CD4-positive, alpha-beta T cell (primary cell): ENCODE results near the gene PRKCH. TPM values are rescaled to one million over a fixed set of nuclear protein-coding genes. Genes with fewer than 3 reads are reported as not detected.
A peak's percentile ranks its signal among the peaks of the same experiment; 100 is the strongest.

Source experiments
- ATAC-seq: fragments of 200-7000 bp; cut with Tn5 transposase; one replicate; pipeline ENCODE4 v1.10.0; 2022; ENCODE audit warnings: mild to moderate bottlenecking; ENCODE audit not compliant: poor library complexity
- CTCF ChIA-PET: fragments of 350-600 bp; sonication (Branson Sonifier 250); formaldehyde crosslinking; loops from one replicate; lab custom pipeline; 2021; ENCODE audit warnings: antibody characterized with exemption, inconsistent platforms; lab: Charles Lee
- POLR2A ChIA-PET: fragments of 350-600 bp; sonication (Branson Sonifier 250); formaldehyde crosslinking; loops from one replicate; lab custom pipeline; 2021; ENCODE audit warnings: antibody characterized with exemption, inconsistent platforms; lab: Charles Lee
- DNase-seq, 14 experiments: peaks; one replicate each; pipeline ENCODE4 v3.0.0-alpha.2; 2013 to 2020; ENCODE audit warnings: mixed read lengths in 2 of 14
- H3K27ac ChIP-seq, 2 donors: one replicate each; pipeline versions ENCODE4 v1.5.1 to v1.7.0; 2013; ENCODE audit warnings: low read length in 2 of 2, low read depth in 1 of 2, mild to moderate bottlenecking in 1 of 2
- H3K27me3 ChIP-seq, 2 experiments: 1 replicate in 1 of 2; 2 replicates in 1 of 2; pipeline versions ENCODE4 v1.6.1 to v1.7.0; 2013; ENCODE audit warnings: low read length in 2 of 2, control low read depth in 1 of 2, mild to moderate bottlenecking in 1 of 2, moderate library complexity in 1 of 2; ENCODE audit not compliant: insufficient read depth in 2 of 2, control insufficient read depth in 1 of 2
- H3K36me3 ChIP-seq: one replicate; pipeline ENCODE4 v1.6.1; 2013; ENCODE audit warnings: low read length, control low read depth; ENCODE audit not compliant: insufficient read depth
- H3K4me1 ChIP-seq: one replicate; pipeline ENCODE4 v1.6.1; 2013; ENCODE audit warnings: low read length, control low read depth; ENCODE audit not compliant: insufficient read depth
- H3K4me3 ChIP-seq: one replicate; pipeline ENCODE4 v1.5.1; 2013; ENCODE audit warnings: mild to moderate bottlenecking, low read length, moderate library complexity
- H3K9me3 ChIP-seq, 2 experiments: 1 replicate in 1 of 2; 2 replicates in 1 of 2; pipeline versions ENCODE4 v1.6.1 to v1.7.0; 2013; ENCODE audit warnings: low read length in 2 of 2, mild to moderate bottlenecking in 2 of 2, control low read depth in 1 of 2, moderate library complexity in 1 of 2; ENCODE audit not compliant: control insufficient read depth in 1 of 2, insufficient read depth in 1 of 2
- H3K27ac Mint-ChIP-seq: one replicate; pipeline ENCODE4 v1.8.0; 2020; ENCODE audit warnings: mixed read lengths
- H3K27me3 Mint-ChIP-seq: one replicate; pipeline ENCODE4 v1.8.0; 2021; ENCODE audit warnings: mixed read lengths
- H3K36me3 Mint-ChIP-seq: one replicate; pipeline ENCODE4 v1.8.0; 2021; ENCODE audit warnings: low read depth, mixed read lengths
- H3K4me1 Mint-ChIP-seq: one replicate; pipeline ENCODE4 v1.8.0; 2021; ENCODE audit warnings: low read depth, mixed read lengths
- H3K4me3 Mint-ChIP-seq: one replicate; pipeline ENCODE4 v1.8.0; 2020; ENCODE audit warnings: mild to moderate bottlenecking, mixed read lengths
- H3K9me3 Mint-ChIP-seq: one replicate; pipeline ENCODE4 v1.8.0; 2020; ENCODE audit warnings: mixed read lengths
- intact Hi-C, 2 experiments: fragments of 100-400 bp; cut with DNase I in 1 of 2; cut with micrococcal nuclease in 1 of 2; formaldehyde crosslinking; loops; one replicate each; pipeline versions ENCODE4 v1.15.1 to v1.9.0; 2023 to 2025; cut with DNase I, micrococcal nuclease
- total RNA-seq, 174 experiments: library from RNA in 2 of 174; stranded (reverse) in 2 of 174; gene quantifications; one replicate each; pipeline ENCODE4 v1.2.3 and lab custom pipeline; 2021 to 2026
- TF ChIP-seq, protein P1 (sequence below): fragments of 200-600 bp; IDR thresholded peaks from one replicate; pipeline ENCODE4 v1.8.0; 2022; ENCODE audit warnings: antibody characterized with exemption, mild to moderate bottlenecking

Gene PRKCH
- total RNA-seq, 2 experiments from 2014 or later = 378 to 385 TPM

DNA sequence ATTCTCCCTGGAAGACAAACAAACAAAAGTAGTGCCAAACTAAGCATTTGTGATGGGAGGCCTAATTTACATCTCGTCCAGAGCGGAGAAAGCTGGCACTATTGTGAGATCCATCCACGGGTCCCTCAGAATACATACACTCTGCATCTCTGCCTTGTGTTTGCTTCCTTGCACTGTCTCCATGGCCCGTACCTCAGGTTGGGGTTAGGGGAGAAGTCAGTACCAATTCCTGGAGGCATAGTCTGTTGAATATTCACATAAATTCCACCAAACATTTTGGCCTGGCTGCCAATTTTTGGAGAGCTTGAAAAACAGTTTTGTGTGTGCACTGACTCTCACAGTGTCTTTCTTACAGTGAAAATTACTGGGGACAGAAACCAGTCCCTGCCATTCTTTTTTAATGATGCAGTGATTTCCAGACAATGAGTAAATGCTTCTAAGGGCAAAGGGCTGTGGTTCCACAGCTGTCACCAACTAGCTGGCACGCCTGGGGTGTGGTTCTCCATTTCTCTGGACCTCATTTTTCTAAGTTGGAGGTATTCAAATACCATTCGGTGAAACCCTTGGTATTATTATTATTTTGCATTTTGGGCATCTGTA lies 254.3 kb downstream of the PRKCH start:
- TF ChIP-seq, protein P1, sequence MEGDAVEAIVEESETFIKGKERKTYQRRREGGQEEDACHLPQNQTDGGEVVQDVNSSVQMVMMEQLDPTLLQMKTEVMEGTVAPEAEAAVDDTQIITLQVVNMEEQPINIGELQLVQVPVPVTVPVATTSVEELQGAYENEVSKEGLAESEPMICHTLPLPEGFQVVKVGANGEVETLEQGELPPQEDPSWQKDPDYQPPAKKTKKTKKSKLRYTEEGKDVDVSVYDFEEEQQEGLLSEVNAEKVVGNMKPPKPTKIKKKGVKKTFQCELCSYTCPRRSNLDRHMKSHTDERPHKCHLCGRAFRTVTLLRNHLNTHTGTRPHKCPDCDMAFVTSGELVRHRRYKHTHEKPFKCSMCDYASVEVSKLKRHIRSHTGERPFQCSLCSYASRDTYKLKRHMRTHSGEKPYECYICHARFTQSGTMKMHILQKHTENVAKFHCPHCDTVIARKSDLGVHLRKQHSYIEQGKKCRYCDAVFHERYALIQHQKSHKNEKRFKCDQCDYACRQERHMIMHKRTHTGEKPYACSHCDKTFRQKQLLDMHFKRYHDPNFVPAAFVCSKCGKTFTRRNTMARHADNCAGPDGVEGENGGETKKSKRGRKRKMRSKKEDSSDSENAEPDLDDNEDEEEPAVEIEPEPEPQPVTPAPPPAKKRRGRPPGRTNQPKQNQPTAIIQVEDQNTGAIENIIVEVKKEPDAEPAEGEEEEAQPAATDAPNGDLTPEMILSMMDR = no peak
- H3K9me3 ChIP-seq = no peaks in the 10 kb centered on the region
- Mint-ChIP-seq H3K9me3 (no peaks in the 10 kb centered on the region), H3K36me3 (no peaks in the 10 kb centered on the region), H3K4me1 (peaks cover 80% of the 10 kb centered on the region), H3K27me3 (no peaks in the 10 kb centered on the region), H3K4me3 (no peak overlapping the region), H3K27ac (no peak overlapping the region)
- H3K36me3 ChIP-seq = no peaks in the 10 kb centered on the region
- DNase-seq (no peak), ATAC-seq (no peak)
- H3K27ac ChIP-seq = no peak overlapping the region
- ChIA-PET CTCF (no interaction called here), POLR2A (no interaction called here)
- H3K4me3 ChIP-seq = no peak overlapping the region
- peaks cover 14% of the 10 kb centered on the region for H3K4me1 ChIP-seq
- no peaks in the 10 kb centered on the region for H3K27me3 ChIP-seq
- intact Hi-C loops = loop anchor here in 1 of 2 experiments (5.0 kb wide), 1 partner anchor 67 kb away; no protein-coding TSS in a partner anchor

DNA sequence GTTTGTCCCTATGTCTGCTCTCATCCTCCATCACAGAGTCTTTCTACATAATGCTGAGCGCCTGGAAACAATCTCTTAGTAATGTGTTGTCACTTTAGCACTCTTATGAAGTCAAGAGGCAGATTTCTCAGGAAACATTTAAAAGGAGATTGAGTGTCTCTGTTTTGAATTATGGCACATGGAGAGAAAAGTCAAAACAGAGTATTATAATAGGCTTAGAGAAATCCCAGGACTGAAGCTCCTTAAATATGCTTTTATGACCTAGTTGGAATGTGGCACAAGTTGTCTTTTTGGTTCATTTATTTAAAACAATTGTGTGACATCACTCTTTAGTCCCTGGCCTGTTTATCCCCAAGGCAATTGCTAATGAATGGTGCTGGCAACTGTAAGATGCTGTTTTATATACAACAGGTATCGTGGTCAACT lies 256.1 kb downstream of the PRKCH start:
- no peak for ATAC-seq
- Mint-ChIP-seq H3K4me1 (peaks cover 65% of the 10 kb centered on the region), H3K36me3 (no peaks in the 10 kb centered on the region), H3K27me3 (no peaks in the 10 kb centered on the region), H3K4me3 (no peak overlapping the region), H3K27ac (no peak overlapping the region), H3K9me3 (no peaks in the 10 kb centered on the region)
- H3K27ac ChIP-seq = no peak overlapping the region
- H3K4me1 ChIP-seq = peaks cover 14% of the 10 kb centered on the region
- H3K27me3 ChIP-seq = no peaks in the 10 kb centered on the region
- H3K4me3 ChIP-seq = no peak overlapping the region
- H3K36me3 ChIP-seq = no peaks in the 10 kb centered on the region
- ChIA-PET POLR2A (no interaction called here), CTCF (no interaction called here)
- TF ChIP-seq, protein P1 = no peak
- no peak for DNase-seq
- intact Hi-C loops = loop anchor here in 1 of 2 experiments (5.0 kb wide), 1 partner anchor 65 kb away; no protein-coding TSS in a partner anchor
- no peaks in the 10 kb centered on the region for H3K9me3 ChIP-seq

DNA sequence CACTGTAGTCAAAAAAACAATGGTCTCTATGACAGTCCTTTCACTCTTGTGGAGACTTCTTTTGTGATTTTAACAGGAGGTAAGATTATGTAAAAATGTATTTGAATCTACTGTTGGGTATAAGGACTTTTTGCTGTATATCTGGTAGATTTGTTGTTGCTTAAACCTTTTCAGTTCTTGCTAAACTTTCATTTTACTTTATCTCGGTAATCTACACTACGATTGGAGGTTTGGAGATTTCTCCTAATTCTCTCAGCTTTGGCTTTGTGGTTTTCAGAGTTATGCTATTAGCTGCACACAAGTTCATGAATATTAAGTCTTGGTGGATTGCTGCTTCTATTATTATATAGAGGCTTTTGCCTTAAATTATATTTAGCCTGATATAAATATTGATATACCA lies 257.4 kb downstream of the PRKCH start:
- H3K4me1 Mint-ChIP-seq = peaks cover 53% of the 10 kb centered on the region
- no peaks in the 10 kb centered on the region for H3K36me3 Mint-ChIP-seq
- Histone ChIP-seq H3K9me3 (no peaks in the 10 kb centered on the region), H3K36me3 (no peaks in the 10 kb centered on the region), H3K4me3 (no peak overlapping the region), H3K4me1 (peaks cover 8% of the 10 kb centered on the region), H3K27me3 (no peaks in the 10 kb centered on the region), H3K27ac (no peak overlapping the region)
- intact Hi-C loops = loop anchor here in 1 of 2 experiments (5.0 kb wide), 1 partner anchor 64 kb away; no protein-coding TSS in a partner anchor
- ATAC-seq (no peak), DNase-seq (peak in 2 of 14 experiments; percentile 15 to 29)
- TF ChIP-seq, protein P1 = no peak
- ChIA-PET POLR2A (no interaction called here), CTCF (no interaction called here)
- H3K4me3 Mint-ChIP-seq = peak overlapping the region; percentile 4
- H3K27me3 Mint-ChIP-seq = no peaks in the 10 kb centered on the region
- H3K9me3 Mint-ChIP-seq = no peaks in the 10 kb centered on the region
- peak overlapping the region; percentile 56 for H3K27ac Mint-ChIP-seq
